HEK293T (cell line): ENCODE results near the gene AMZ2.
"Not testable (repeated sequence)": the region's sequence is repeated elsewhere in the genome, so short reads cannot be mapped to it uniquely, and the experiment has no call there.

Experiments
- CTCF ChIA-PET: fragments of 350-600 bp; formaldehyde crosslinking; extraction: SDS; loops from one replicate; lab custom pipeline; 2021; ENCODE audit warnings: antibody characterized with exemption, inconsistent platforms; lab: Yijun Ruan, JAX
- POLR2A ChIA-PET: fragments of 350-600 bp; formaldehyde crosslinking; extraction: SDS; loops from one replicate; lab custom pipeline; 2020; ENCODE audit warnings: antibody characterized with exemption, inconsistent platforms; lab: Yijun Ruan, JAX
- DNase-seq: peaks from one replicate; pipeline ENCODE4 v3.0.0; 2012; ENCODE audit warnings: mixed read lengths; ENCODE audit errors: extremely low spot score
- ARNT ChIP-seq: fragments of 450-650 bp; IDR thresholded peaks from 2 replicates; pipeline ENCODE4 v1.6.1; 2017; ENCODE audit warnings: mild to moderate bottlenecking
- BHLHE40 ChIP-seq: fragments of 450-650 bp; IDR thresholded peaks from 2 replicates; pipeline ENCODE4 v1.6.1; 2016; ENCODE audit warnings: mild to moderate bottlenecking, moderate library complexity, borderline replicate concordance
- CTBP1 ChIP-seq: fragments of 450-650 bp; IDR thresholded peaks from 2 replicates; pipeline ENCODE4 v1.6.1; 2016; ENCODE audit warnings: borderline replicate concordance
- ELF4 ChIP-seq: fragments of 450-650 bp; IDR thresholded peaks from 2 replicates; pipeline ENCODE4 v1.6.1; 2017; ENCODE audit warnings: antibody characterized with exemption
- FOXA1 ChIP-seq: fragments of 450-650 bp; IDR thresholded peaks from 2 replicates; pipeline ENCODE4 v1.6.1; 2016; ENCODE audit warnings: mild to moderate bottlenecking
- FOXK2 ChIP-seq: fragments of 450-650 bp; IDR thresholded peaks from 2 replicates; pipeline ENCODE4 v1.6.1; 2016; ENCODE audit warnings: mild to moderate bottlenecking
- FOXM1 ChIP-seq: fragments of 450-650 bp; IDR thresholded peaks from 2 replicates; pipeline ENCODE4 v1.6.1; 2017; ENCODE audit warnings: mild to moderate bottlenecking, borderline replicate concordance
- HDGF ChIP-seq: fragments of 450-650 bp; IDR thresholded peaks from 2 replicates; pipeline ENCODE4 v1.6.1; 2017; ENCODE audit warnings: antibody characterized with exemption, borderline replicate concordance
- L3MBTL2 ChIP-seq: fragments of 450-650 bp; conservative IDR thresholded peaks from 2 replicates; pipeline ENCODE4 v1.6.1; 2016; ENCODE audit warnings: mild to moderate bottlenecking
- LEF1 ChIP-seq: fragments of 450-650 bp; IDR thresholded peaks from 2 replicates; pipeline ENCODE4 v1.6.1; 2017; ENCODE audit warnings: mild to moderate bottlenecking, borderline replicate concordance
- NFRKB ChIP-seq: fragments of 450-650 bp; IDR thresholded peaks from 2 replicates; pipeline ENCODE4 v1.6.1; 2016; ENCODE audit warnings: mild to moderate bottlenecking, moderate library complexity
- SP1 ChIP-seq: fragments of 450-650 bp; IDR thresholded peaks from 2 replicates; pipeline ENCODE4 v1.6.1; 2017
- SUZ12 ChIP-seq: fragments of 450-650 bp; IDR thresholded peaks from 2 replicates; pipeline ENCODE4 v1.6.1; 2016; ENCODE audit warnings: mild to moderate bottlenecking
- TARDBP ChIP-seq: fragments of 450-650 bp; IDR thresholded peaks from 2 replicates; pipeline ENCODE4 v1.6.1; 2016
- ZNF384 ChIP-seq: fragments of 450-650 bp; IDR thresholded peaks from 2 replicates; pipeline ENCODE4 v1.6.1; 2016
- TF ChIP-seq, protein P1 (sequence below): fragments of 450-650 bp; IDR thresholded peaks from 2 replicates; pipeline ENCODE4 v1.6.1; 2016

Gene AMZ2

DNA sequence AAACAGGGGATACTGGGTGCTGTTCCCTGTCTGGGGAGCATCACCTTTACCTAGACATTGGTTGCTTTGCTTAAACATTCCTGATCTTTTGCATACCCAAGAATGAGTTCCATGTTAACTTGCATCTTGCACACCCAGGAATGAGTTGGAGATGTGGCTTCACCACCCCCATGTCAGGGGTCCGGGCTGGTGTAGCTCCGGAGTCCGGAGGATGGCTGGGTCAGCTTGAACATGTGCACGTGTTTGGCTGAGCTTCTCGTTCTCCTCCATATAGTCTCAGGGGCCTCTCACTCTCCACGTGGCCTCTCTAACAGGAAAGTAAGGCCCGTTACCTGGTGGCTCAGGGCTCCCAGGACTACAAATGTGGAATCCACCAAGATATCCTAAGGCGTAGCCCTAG, 18.2 kb upstream of the AMZ2 start:
- ChIA-PET POLR2A (no interaction called here), CTCF (no interaction called here)
- no peak for TF ChIP-seq TARDBP
- TF ChIP-seq FOXK2: no peak
- no peak for TF ChIP-seq ELF4
- TF ChIP-seq LEF1: no peak
- no peak for TF ChIP-seq CTBP1
- no peak for TF ChIP-seq HDGF
- no peak for DNase-seq

GRCh38 chr17:68231131-68231530, 16.7 kb upstream of the AMZ2 start:
- DNase-seq, CTCF ChIA-PET, POLR2A ChIA-PET: not testable (repeated sequence)

DNA sequence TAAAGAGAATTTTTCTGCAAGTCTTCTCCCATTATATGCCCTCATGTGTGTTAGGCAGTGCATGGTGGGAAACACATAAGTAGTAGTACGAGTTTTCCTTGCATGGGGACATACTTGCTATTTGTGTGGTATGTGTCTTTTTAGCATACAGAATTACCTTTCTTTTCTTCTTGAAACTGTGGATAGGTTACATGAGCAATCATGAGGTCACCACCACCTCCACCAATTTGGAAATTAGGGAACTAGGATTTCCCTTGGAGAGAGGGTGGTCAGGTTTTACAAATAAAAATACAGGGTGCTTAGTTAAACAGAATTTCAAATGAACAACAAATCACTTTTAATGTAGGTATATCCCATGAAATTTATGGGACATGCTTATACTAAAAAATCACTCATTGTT, 16.3 kb upstream of the AMZ2 start:
- ChIA-PET CTCF (no interaction called here), POLR2A (no interaction called here)
- TF ChIP-seq ELF4 (no peak), FOXM1 (no peak), L3MBTL2 (no peak), FOXA1 (no peak), CTBP1 (no peak), SP1 (no peak), NFRKB (no peak), SUZ12 (no peak), FOXK2 (no peak), ZNF384 (no peak), BHLHE40 (no peak), TARDBP (no peak)
- TF ChIP-seq, protein P1, sequence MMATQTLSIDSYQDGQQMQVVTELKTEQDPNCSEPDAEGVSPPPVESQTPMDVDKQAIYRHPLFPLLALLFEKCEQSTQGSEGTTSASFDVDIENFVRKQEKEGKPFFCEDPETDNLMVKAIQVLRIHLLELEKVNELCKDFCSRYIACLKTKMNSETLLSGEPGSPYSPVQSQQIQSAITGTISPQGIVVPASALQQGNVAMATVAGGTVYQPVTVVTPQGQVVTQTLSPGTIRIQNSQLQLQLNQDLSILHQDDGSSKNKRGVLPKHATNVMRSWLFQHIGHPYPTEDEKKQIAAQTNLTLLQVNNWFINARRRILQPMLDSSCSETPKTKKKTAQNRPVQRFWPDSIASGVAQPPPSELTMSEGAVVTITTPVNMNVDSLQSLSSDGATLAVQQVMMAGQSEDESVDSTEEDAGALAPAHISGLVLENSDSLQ: no peak
- DNase-seq: no peak

DNA sequence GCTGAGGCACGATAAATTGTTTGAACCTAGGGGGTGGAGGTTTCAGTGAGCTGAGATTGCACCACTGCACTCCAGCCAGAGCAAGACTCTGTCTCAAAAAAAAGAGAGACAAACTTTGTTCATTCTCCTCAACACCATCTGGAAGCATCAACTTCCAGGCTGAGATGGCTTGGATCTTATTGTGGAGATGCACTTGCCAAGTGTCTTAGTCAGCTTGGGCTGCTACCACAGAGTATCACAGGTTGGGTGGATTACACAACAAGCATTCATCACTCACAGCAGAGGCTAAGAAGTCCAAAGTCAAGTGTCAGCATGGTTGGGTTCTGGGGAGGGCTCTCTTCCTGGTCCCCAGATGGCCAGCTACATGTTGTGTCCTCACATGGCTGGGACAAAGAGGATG, 15.1 kb upstream of the AMZ2 start:
- CTCF ChIA-PET, DNase-seq: not testable (repeated sequence)
- POLR2A ChIA-PET: interaction anchor here (3.6 kb wide), 1 partner anchor 15 kb away, joined by 17 read pairs; the partner anchor contains the start of gene AMZ2

DNA sequence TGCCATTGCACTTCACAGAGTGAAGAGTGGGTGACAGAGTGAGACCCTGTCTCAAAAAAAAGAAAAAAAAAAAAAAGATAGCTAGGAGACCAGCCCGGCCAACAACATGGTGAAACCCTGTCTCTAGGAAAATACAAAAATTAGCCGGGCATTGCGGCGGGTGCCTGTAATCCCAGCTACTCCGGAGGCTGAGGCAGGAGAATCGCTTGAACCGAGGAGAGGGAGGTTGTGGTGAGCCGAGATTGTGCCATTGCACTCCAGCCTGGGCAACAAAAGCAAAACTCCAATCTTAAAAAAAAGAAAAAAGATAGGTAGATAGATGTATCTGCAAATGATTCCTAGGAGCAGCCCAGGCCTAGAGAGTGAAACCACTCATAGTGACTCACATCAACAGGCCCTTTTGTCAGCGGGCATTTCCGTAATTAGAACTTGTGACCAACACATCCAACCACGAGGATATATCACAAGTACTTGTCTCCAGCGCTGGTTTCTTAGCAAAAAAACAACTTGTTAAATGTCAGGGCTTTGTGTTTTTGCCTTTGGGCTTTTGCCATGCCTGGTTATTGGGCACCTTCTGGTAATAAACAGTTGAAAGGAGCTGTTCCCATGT, 13.0 kb upstream of the AMZ2 start:
- ChIA-PET CTCF (interaction anchor here (0.7 kb wide), 1 partner anchor 22 kb away, joined by 3 read pairs; no protein-coding TSS in a partner anchor), POLR2A (interaction anchor here (3.6 kb wide), 1 partner anchor 13 kb away, joined by 17 read pairs; the partner anchor contains the start of gene AMZ2)
- DNase-seq: not testable (repeated sequence)

DNA sequence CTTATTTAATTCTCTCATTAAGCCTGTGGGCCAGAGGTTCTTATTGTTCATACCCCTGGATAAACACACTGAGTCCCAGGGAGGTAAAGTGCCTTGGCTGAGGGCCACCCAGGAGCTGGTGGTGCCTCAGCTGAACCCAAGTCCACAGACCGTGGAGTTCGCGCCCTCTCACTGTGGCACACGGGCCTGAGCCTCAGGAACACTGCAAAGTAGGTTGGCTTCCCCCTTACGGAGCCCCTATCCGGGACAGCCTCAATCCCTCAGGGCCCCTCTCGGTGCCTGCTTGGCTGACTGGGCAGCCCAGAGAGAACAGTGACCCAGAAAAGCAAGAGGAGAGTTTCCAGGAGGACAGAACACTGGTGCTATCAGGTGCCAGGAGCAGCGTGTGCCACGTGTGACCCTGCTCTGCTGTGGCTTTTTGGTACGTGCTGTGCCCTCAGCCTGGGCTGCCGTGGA, 12.5 kb upstream of the AMZ2 start:
- DNase-seq, CTCF ChIA-PET: not testable (repeated sequence)
- POLR2A ChIA-PET: interaction anchor here (3.6 kb wide), 1 partner anchor 13 kb away, joined by 17 read pairs; the partner anchor contains the start of gene AMZ2

- DNase-seq, CTCF ChIA-PET: not testable (repeated sequence)
- POLR2A ChIA-PET: interaction anchor here (1.1 to 2.1 kb wide), 2 partner anchors 10 kb away, joined by 6 to 9 read pairs; partner anchors contain the start of gene AMZ2
These were observed 10.3 kb upstream of the AMZ2 start for GRCh38 chr17:68237369-68238163.

DNA sequence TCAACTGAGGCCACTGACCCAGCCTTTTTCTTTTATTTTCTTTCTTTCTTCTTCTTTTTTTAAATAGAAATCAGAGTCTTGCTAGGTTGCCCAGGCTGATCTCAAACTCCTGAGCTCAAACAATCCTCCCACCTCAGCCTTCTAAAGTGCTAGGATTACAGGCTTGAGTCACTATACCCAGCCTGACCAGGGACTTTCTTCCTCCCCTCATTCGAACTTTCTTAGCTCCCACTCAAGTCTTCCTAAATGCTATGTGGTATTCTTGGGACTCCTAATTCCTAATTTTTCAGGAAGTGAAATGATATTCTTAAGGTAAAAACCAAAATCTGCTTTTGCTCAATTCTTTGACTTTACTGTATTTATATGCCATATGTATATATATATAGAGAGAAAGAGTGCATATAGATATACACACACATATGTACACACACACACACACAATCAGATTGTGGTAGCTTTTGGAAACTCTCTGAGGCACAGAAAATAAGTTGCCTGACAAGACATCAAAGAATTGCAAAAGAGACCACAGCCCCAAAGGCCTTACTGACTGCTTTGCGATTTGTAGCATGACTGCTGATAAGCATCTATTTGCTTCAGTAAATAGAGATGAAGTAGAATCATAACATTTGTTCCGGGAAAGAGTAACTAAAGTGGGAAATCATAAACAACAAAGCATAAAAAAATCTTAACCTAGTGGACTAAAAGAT, 9.5 kb upstream of the AMZ2 start:
- CTCF ChIA-PET: no interaction called here

DNA sequence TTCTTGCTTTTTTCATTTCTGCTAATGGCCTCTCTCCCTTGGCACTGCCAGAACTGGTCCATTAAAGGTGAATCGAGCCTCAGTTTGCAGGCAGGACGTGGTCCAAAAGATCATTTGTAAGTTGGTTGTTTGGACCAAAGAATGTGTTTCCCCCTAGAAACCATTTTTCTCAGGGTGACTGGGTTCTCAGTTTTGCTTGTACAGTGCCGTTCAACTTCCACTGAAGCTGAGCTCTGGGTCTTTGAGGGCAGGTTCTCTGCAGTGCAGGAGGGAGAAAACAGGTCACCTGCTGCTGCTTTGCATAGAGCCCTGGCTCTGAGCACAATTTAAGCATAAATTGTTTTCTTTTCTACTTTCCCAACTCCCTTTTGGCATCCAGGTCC, 9.0 kb upstream of the AMZ2 start:
- ChIA-PET POLR2A (interaction anchor here (2.1 kb wide), 1 partner anchor 9 kb away, joined by 9 read pairs; the partner anchor contains the start of gene AMZ2), CTCF (no interaction called here)
- DNase-seq: no peak
- TF ChIP-seq SUZ12: no peak
- no peak for TF ChIP-seq ARNT
- TF ChIP-seq BHLHE40: no peak
- no peak for TF ChIP-seq L3MBTL2
- TF ChIP-seq ZNF384: no peak
- TF ChIP-seq ELF4: no peak
- TF ChIP-seq LEF1: no peak
- TF ChIP-seq HDGF: no peak
- TF ChIP-seq, protein P1: no peak
- TF ChIP-seq FOXK2: no peak
- TF ChIP-seq SP1: no peak
- no peak for TF ChIP-seq NFRKB
- no peak for TF ChIP-seq CTBP1
- TF ChIP-seq FOXM1: no peak
- no peak for TF ChIP-seq TARDBP
- no peak for TF ChIP-seq FOXA1

More for the DNA sequence above, 9.5 kb upstream of the AMZ2 start:
- POLR2A ChIA-PET: interaction anchor here (2.1 kb wide), 1 partner anchor 9 kb away, joined by 9 read pairs; the partner anchor contains the start of gene AMZ2
- no peak for DNase-seq
- no peak for TF ChIP-seq LEF1
- no peak for TF ChIP-seq BHLHE40
